Measurements from ENCODE around the gene NXF1. TPM values are rescaled to one million over a fixed set of nuclear protein-coding genes. Genes with fewer than 3 reads are reported as not detected.

Gene NXF1
- total and polyA plus RNA-seq, 10 of the 15 experiments (the other 5 are each of a cell fraction or from before 2014, with no cell fraction given): 20.7 to 84.9 (median 40.6) TPM

DNA sequence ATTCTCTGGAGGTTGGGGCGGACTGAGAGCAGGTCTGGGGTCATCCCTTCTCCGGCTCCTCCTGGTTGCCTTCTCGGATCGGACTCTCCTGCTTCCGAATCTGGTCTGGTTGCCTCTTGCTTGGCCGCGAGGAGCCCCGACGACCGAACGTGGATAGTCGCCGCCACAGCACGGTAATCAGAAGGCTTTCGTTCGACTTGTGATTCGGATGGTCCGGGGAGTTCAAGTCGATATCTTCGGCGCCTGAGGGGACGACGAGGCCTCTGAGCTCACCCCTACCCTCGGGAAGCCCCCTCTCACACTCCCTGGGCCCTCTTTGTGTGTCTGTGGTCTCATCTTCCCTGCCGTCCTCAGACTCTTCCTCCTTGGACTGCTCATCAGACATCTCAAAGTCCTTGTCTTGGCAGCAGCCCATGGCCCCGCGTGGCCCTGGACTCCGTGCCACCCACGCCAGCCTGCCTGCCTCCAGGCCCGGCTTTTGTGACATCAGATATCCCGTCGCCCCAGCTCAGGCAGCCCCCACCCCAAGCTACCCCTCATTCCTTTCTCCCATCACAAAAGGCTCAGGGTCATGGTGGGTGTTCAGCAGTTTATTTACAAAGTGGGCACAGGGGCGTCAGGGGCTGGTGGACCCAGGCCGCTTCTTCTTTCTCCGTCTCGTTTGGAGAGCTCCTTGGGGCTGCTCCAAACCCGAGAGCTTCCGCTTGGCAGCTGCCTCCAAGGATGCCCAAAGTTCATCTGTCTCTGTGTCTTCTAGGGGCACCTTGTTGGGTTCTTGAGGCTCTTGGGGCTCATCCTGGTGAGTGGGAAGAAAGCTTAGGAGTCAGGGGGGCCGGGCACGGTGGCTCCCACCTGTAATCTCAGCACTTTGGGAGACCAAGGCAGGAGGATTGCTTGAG lies 27.3 kb upstream of the NXF1 start, which contains the start of gene TEX54 (continued):
- TF ChIP-seq, protein P1, sequence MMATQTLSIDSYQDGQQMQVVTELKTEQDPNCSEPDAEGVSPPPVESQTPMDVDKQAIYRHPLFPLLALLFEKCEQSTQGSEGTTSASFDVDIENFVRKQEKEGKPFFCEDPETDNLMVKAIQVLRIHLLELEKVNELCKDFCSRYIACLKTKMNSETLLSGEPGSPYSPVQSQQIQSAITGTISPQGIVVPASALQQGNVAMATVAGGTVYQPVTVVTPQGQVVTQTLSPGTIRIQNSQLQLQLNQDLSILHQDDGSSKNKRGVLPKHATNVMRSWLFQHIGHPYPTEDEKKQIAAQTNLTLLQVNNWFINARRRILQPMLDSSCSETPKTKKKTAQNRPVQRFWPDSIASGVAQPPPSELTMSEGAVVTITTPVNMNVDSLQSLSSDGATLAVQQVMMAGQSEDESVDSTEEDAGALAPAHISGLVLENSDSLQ (IDR thresholded peaks at IDR 0.05): no peak
- TF ChIP-seq RAD51 (IDR thresholded peaks at IDR 0.05): 0 out of 2 replicates have a peak, but pooled peaks have one; percentile 1
- no peak for TF ChIP-seq NR2C2 (IDR thresholded peaks at IDR 0.05; ENCODE audit: borderline replicate concordance, control insufficient read depth, insufficient read length, low read depth)
- TF ChIP-seq SMAD1 (IDR thresholded peaks at IDR 0.05; ENCODE audit: low read depth, partially characterized antibody): no peak
- no peak for TF ChIP-seq RB1 (IDR thresholded peaks at IDR 0.05; ENCODE audit: borderline replicate concordance)
- TF ChIP-seq POLR2AphosphoS2 (IDR thresholded peaks at IDR 0.05; ENCODE audit: low read depth, low read length): peak; percentile 50; the same call in 1 of the 2 replicates
- peak; percentile 49; the same call in 1 of the 2 replicates for TF ChIP-seq ZBED1 (IDR thresholded peaks at IDR 0.05; ENCODE audit: borderline replicate concordance)
- TF ChIP-seq POLR2AphosphoS5 (IDR thresholded peaks at IDR 0.05; ENCODE audit: low read length): peak; percentile 3; the same call in 1 of the 2 replicates
- no peak for TF ChIP-seq MXI1 (IDR thresholded peaks at IDR 0.05; ENCODE audit: low read depth, low read length)
- TF ChIP-seq MYC (IDR thresholded peaks at IDR 0.05; ENCODE audit: insufficient read depth, insufficient read length, insufficient replicate concordance, low read length, severe bottlenecking): peak; percentile 1
- no peak for TF ChIP-seq CBX3 (IDR thresholded peaks at IDR 0.05; ENCODE audit: borderline replicate concordance, low read depth)
- TF ChIP-seq ZSCAN29 (IDR thresholded peaks at IDR 0.05): no peak
